Liver (tissue), 3 donors: ENCODE results near the gene ALDH3B2.

Source experiments
- EGR1 ChIP-seq, 2 donors: IDR thresholded peaks; 2 replicates each; pipeline ENCODE4 v1.6.1; 2016 to 2018; ENCODE audit warnings: antibody characterized with exemption in 2 of 2, low read depth in 2 of 2
- TF ChIP-seq, protein P1 (sequence below): IDR thresholded peaks from 2 replicates; pipeline ENCODE4 v1.6.1; 2016; ENCODE audit warnings: antibody characterized with exemption
- TF ChIP-seq, protein P2 (sequence below): fragments of 150-350 bp; IDR thresholded peaks from 2 replicates; pipeline ENCODE4 v1.5.1; 2017; ENCODE audit warnings: improper control_type of control experiment, low read depth, low read length; ENCODE audit not compliant: missing input control
- donor health status: healthy.
- donor health status: healthy.

DNA sequence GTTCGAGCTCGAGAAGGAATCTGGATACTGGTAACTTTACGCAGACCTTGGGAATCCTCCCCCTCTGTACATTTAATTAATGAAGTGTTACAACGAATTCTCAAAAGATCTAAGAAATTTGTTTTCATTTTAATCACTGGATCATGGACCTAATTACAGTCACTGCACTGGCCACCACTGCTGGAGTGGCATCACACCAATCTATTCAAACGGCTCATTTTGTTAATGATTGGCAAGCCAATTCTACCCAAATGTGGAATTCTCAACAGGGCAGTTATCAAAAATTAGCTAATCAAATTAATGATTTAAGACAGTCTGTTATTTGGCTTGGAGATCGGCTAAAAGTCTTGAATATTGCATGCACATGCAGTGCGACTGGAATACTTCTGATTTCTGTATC, 30.1 kb upstream of the ALDH3B2 start:
- no peak for TF ChIP-seq EGR1 (IDR thresholded peaks at IDR 0.05; ENCODE audit: low read depth in 2 of 2)
- TF ChIP-seq, protein P1, sequence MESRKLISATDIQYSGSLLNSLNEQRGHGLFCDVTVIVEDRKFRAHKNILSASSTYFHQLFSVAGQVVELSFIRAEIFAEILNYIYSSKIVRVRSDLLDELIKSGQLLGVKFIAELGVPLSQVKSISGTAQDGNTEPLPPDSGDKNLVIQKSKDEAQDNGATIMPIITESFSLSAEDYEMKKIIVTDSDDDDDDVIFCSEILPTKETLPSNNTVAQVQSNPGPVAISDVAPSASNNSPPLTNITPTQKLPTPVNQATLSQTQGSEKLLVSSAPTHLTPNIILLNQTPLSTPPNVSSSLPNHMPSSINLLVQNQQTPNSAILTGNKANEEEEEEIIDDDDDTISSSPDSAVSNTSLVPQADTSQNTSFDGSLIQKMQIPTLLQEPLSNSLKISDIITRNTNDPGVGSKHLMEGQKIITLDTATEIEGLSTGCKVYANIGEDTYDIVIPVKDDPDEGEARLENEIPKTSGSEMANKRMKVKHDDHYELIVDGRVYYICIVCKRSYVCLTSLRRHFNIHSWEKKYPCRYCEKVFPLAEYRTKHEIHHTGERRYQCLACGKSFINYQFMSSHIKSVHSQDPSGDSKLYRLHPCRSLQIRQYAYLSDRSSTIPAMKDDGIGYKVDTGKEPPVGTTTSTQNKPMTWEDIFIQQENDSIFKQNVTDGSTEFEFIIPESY = no peak
- TF ChIP-seq, protein P2, sequence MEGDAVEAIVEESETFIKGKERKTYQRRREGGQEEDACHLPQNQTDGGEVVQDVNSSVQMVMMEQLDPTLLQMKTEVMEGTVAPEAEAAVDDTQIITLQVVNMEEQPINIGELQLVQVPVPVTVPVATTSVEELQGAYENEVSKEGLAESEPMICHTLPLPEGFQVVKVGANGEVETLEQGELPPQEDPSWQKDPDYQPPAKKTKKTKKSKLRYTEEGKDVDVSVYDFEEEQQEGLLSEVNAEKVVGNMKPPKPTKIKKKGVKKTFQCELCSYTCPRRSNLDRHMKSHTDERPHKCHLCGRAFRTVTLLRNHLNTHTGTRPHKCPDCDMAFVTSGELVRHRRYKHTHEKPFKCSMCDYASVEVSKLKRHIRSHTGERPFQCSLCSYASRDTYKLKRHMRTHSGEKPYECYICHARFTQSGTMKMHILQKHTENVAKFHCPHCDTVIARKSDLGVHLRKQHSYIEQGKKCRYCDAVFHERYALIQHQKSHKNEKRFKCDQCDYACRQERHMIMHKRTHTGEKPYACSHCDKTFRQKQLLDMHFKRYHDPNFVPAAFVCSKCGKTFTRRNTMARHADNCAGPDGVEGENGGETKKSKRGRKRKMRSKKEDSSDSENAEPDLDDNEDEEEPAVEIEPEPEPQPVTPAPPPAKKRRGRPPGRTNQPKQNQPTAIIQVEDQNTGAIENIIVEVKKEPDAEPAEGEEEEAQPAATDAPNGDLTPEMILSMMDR = no peak
